Islet of Langerhans (tissue), 1 donor: ENCODE data around the gene CFB.
"Not testable (repeated sequence)": the region's sequence is repeated elsewhere in the genome, so short reads cannot be mapped to it uniquely, and the experiment has no call there.

Experiments
- FAIRE-seq: peaks from one replicate; lab custom pipeline; 2011; peaks lifted over from hg19 to GRCh38; lab: Jason Lieb, UNC

Gene CFB

GRCh38 chr6:31915351-31915750 lies 30.5 kb upstream of the CFB start:
- no peak for FAIRE-seq

DNA sequence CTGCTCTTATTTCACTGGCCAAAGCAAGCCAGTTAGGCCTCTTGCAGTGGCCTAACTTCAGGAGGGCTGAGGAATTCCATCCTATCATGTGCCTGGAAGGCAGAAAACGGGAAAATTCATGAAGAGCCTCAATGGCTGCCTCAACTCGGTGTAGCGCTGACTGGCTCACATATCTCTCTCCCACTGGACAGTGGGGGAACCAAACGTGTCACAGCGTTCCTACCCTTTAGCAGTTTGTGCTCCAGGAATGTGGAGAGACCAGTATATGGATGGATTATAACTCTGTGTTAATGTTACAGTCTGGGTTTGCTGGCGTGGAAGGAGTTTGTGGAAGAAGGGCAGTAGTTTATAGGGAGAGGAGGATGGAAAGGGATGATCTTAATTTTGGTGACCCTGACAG lies 30.1 kb upstream of the CFB start:
- no peak for FAIRE-seq

GRCh38 chr6:31918069-31918720 lies 27.7 kb upstream of the CFB start:
- no peak for FAIRE-seq

DNA sequence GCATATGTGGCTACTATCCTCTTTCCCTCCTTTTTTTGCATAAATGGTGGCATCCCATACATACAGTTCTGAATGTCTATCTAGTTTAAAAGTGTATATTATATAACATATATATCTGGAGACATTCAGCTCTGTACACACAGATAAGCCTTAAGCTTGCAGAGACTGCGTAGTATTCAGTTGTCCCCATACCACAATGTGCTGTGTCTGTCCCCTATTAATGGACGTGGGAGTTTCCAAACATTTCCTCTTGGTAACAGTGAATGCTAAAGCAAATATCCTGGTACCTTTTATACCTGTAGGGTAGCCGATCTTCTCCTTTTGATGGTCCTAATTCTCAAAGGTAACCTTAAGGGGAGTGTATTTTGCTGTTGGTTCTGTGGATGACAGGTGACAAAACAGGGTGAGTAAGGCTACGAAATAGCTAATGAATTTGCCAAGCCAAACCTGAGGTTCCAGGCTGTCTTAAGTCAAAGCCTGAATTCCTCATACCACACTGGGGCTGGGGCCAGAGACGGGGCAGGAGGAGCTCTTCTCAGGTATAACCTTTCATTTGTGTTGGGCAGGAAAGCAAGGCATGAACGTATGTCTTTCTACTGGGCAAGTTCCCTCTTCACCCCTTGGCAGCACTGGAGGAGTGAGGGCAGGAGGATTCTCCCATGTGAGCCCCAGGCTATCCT lies 26.1 kb upstream of the CFB start:
- FAIRE-seq, result no peak

DNA sequence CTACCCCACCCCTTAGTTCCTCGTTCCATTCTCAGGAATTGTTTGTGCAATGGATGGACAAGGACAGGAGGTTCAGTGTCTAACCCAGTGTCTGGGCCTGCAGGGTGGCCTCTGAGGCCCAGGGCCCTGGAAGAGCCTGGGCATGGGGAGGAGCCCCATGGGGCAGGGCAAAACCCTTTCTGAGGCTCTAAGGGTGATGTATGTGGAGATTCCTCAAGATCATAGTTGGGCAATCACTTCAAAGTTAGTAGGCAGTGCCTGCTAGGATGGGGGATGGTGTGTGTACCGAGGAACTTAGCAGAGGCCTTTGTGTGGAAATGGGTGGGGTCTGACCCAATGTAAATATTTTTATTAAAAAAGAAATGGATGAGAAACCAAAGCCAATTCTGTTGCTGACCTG lies 25.1 kb upstream of the CFB start:
- no peak for FAIRE-seq

- FAIRE-seq, result no peak
Measured at GRCh38 chr6:31922942-31923341, 23.0 kb upstream of the CFB start.

DNA sequence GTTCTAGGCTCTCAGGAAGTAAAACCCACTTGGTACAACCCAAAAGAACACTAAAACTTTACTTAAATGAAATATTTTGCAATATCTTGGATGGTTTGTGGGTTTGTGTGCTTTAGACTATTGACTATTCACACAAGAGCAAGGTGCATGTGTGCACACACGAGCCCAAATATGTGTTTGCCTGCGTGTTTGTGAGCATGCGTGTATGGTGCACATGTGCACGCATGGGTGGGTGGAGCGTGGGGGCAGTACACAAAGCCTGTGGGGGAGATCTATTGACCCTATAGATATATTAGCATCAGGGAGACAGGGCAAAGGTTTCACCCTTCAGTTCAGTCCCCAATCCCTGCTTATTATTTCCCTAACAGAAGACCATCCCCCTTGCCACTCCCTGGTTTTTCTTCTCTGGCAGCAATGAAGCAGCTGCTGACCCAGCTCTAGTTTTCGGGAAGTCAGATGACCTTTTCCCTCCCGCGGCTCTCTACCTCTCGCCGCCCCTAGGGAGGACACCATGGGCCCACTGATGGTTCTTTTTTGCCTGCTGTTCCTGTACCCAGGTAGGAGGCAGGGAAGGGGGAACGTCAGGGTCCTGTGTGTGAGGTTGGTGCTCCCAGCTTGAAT lies 18.5 kb upstream of the CFB start, which contains the start of gene C2:
Gene C2, plus strand, starts transcription at position 476 of the 621 bp plus-strand sequence. Its CDS starts 36 bp downstream, at position 512.
- FAIRE-seq, result no peak

GRCh38 chr6:31927863-31928671 lies 17.8 kb upstream of the CFB start:
- no peak for FAIRE-seq

DNA sequence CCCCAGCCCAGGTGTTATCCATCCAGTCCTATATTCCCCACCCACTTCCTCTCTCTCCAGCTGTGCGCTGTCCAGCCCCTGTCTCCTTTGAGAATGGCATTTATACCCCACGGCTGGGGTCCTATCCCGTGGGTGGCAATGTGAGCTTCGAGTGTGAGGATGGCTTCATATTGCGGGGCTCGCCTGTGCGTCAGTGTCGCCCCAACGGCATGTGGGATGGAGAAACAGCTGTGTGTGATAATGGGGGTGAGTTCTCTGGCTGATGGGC lies 17.3 kb upstream of the CFB start:
- FAIRE-seq, result no peak

- no peak for FAIRE-seq
Measured at GRCh38 chr6:31930962-31931361, 14.9 kb upstream of the CFB start.

DNA sequence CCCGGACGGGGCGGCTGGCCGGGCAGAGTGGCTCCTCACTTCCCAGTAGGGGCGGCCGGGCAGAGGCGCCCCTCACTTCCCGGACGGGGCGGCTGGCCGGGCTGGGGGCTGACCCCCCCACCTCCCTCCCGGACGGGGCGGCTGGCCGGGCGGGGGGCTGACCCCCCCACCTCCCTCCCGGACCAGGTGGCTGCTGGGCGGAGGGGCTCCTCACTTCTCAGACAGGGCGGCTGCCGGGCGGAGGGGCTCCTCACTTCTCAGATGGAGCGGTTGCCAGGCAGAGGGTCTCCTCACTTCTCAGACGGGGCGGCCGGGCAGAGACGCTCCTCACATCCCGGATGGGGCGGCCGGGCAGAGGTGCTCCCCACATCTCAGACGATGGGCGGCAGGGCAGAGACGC lies 13.8 kb upstream of the CFB start:
- FAIRE-seq, result not testable (repeated sequence)

- FAIRE-seq, result no peak
Measured at GRCh38 chr6:31933537-31933936, 12.4 kb upstream of the CFB start.

- no peak for FAIRE-seq
Measured at GRCh38 chr6:31935021-31935420, 10.9 kb upstream of the CFB start.

GRCh38 chr6:31935823-31936222 lies 10.1 kb upstream of the CFB start:
- FAIRE-seq, result no peak

DNA sequence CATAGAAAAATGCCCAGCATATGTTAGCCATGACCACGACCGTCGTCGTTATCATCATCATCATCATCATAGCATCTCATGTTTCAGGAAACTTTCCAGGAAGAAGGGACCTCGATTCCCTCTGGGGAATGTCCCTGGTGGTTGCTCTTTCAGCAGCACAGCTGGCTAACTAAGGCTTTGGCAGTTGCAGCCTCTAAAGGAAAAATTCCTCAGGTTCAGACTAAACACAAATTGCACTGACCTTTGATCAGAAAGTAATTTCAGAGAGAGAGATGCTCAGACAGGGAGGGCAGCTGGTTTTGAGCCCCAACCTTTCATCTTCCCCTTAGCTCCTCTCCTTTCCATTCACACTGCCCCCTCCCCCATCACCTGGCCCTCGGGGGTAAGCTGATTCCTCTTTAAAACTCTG lies 5.6 kb upstream of the CFB start:
- no peak for FAIRE-seq

GRCh38 chr6:31943742-31944141 lies 2.2 kb upstream of the CFB start:
- FAIRE-seq, result no peak

DNA sequence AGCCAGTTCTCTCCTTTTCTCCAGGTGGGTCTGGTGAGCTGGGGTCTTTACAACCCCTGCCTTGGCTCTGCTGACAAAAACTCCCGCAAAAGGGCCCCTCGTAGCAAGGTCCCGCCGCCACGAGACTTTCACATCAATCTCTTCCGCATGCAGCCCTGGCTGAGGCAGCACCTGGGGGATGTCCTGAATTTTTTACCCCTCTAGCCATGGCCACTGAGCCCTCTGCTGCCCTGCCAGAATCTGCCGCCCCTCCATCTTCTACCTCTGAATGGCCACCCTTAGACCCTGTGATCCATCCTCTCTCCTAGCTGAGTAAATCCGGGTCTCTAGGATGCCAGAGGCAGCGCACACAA lies 765 bp upstream of the CFB start:
- no peak for FAIRE-seq

DNA sequence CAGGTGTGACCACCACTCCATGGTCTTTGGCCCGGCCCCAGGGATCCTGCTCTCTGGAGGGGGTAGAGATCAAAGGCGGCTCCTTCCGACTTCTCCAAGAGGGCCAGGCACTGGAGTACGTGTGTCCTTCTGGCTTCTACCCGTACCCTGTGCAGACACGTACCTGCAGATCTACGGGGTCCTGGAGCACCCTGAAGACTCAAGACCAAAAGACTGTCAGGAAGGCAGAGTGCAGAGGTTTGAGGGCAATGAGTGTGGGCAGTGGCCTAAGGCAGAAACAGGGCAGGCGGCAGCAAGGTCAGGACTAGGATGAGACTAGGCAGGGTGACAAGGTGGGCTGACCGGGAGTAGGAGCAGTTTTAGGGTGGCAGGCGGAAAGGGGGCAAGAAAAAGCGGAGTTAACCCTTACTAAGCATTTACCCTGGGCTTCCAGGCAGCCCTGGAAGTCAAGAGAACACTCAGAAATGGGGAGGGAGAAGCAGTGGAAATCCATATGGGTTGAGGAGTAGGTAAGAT lies 533 bp downstream of the CFB start:
- no peak for FAIRE-seq

- no peak for FAIRE-seq
Measured at GRCh38 chr6:31947070-31947675, 1.3 kb downstream of the CFB start.

DNA sequence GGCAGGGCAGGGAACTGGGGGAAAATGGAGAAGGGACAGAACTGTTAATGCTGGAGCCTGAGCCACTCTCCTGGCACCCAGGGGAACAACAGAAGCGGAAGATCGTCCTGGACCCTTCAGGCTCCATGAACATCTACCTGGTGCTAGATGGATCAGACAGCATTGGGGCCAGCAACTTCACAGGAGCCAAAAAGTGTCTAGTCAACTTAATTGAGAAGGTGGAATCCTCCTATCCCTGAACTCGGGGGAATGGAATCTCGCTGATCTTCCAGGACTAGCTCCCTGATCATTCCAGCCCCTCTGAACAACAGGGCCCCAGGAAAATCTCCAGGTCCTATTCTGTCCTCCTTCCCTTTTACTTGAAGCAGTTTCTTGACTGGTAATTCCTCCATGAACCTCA lies 2.0 kb downstream of the CFB start:
- no peak for FAIRE-seq

GRCh38 chr6:31948306-31948705 lies 2.4 kb downstream of the CFB start:
- no peak for FAIRE-seq

DNA sequence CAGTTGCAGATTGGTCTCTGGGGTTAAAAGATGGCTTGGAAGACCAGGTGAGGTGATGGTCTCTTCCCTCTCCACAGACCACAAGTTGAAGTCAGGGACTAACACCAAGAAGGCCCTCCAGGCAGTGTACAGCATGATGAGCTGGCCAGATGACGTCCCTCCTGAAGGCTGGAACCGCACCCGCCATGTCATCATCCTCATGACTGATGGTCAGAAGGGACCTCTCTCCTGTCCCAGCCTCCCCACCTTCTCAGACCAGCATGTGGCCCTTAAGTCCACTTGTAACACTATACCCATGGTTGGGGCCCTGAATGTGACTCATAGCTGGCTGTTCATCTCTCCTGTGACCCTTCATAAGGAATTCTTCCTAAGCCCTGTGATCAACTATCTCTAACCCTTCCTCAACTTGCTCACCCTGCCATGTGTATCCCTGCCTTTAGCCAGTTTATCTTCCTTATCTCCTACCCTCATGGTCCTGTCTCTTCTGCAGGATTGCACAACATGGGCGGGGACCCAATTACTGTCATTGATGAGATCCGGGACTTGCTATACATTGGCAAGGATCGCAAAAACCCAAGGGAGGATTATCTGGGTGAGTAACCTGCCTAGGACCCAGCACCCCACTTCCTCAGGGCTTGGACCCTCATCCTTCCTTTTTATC lies 3.0 kb downstream of the CFB start:
- FAIRE-seq, result no peak
